NT2/D1 (cell line): ENCODE results near the gene RNLS.

Source experiments
- DNase-seq: peaks from one replicate; pipeline ENCODE4 v3.0.0-alpha.2; 2011; ENCODE audit warnings: low read depth, low spot score
- H3K27me3 ChIP-seq: 2 replicates; pipeline ENCODE4 v1.6.0; 2011; ENCODE audit warnings: mild to moderate bottlenecking; ENCODE audit not compliant: insufficient read length, insufficient read depth
- H3K36me3 ChIP-seq: 2 replicates; pipeline ENCODE4 v1.6.1; 2011; ENCODE audit warnings: mild to moderate bottlenecking, low read length, mixed read lengths; ENCODE audit not compliant: insufficient read depth, insufficient read length
- H3K4me1 ChIP-seq: 2 replicates; pipeline ENCODE4 v1.5.1; 2011; ENCODE audit not compliant: insufficient read depth, insufficient read length
- H3K4me3 ChIP-seq: 2 replicates; pipeline ENCODE4 v1.5.1; 2011; ENCODE audit warnings: low read depth; ENCODE audit not compliant: insufficient read length
- H3K9ac ChIP-seq: 2 replicates; pipeline ENCODE4 v1.6.0; 2011; ENCODE audit warnings: low read depth; ENCODE audit not compliant: insufficient read length
- H3K9me3 ChIP-seq: 2 replicates; pipeline ENCODE4 v1.5.1; 2011; ENCODE audit warnings: mild to moderate bottlenecking, low read length; ENCODE audit not compliant: insufficient read depth
- SUZ12 ChIP-seq: IDR thresholded peaks from 2 replicates; pipeline ENCODE4 v1.6.1; 2011; ENCODE audit not compliant: insufficient read length, insufficient read depth; ENCODE audit errors: extremely low read depth
- YY1 ChIP-seq: IDR thresholded peaks from 2 replicates; pipeline ENCODE4 v1.6.1; 2011; ENCODE audit not compliant: insufficient read length, insufficient read depth
- ZNF274 ChIP-seq: IDR thresholded peaks from 2 replicates; pipeline ENCODE4 v1.6.1; 2011; ENCODE audit warnings: mild to moderate bottlenecking, low read depth, low read length

Gene RNLS

GRCh38 chr10:88583584-88583957 lies 453 bp upstream of the RNLS start:
- no peak for DNase-seq
- no peaks in the 10 kb centered on the region for H3K9me3 ChIP-seq
- H3K9ac ChIP-seq, result no peak overlapping the region
- H3K36me3 ChIP-seq, result no peaks in the 10 kb centered on the region
- no peaks in the 10 kb centered on the region for H3K4me1 ChIP-seq
- H3K27me3 ChIP-seq, result no peaks in the 10 kb centered on the region
- TF ChIP-seq YY1 (no peak), ZNF274 (no peak), SUZ12 (no peak)
- peak overlapping the region; percentile 15 for H3K4me3 ChIP-seq

DNA sequence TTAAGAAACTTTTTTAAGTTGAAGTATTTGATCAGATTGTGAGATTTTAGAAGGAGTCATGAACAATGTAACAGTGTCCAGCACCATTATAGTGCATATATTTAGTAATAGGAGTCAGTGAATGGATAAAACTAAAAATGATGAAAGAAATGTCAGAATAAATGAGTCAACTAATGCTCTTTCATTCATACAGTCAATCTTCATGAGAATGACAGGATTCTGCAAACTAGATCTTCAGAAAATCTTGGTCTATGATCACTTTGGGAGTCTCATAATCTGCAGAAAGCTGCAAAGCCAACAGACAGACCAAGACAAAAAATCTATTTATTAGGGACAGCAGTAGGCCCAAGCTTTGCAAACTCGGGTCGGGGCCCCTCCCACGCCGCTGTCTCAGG lies 710 bp downstream of the RNLS start:
- H3K9me3 ChIP-seq, result no peaks in the 10 kb centered on the region
- no peak overlapping the region for H3K4me3 ChIP-seq
- TF ChIP-seq ZNF274 (no peak), SUZ12 (no peak), YY1 (no peak)
- no peaks in the 10 kb centered on the region for H3K4me1 ChIP-seq
- H3K36me3 ChIP-seq, result no peaks in the 10 kb centered on the region
- DNase-seq, result no peak
- H3K27me3 ChIP-seq, result no peaks in the 10 kb centered on the region
- no peak overlapping the region for H3K9ac ChIP-seq

- no peak for DNase-seq
- no peak overlapping the region for H3K9ac ChIP-seq
- TF ChIP-seq ZNF274, result no peak
- no peak for TF ChIP-seq YY1
- TF ChIP-seq SUZ12, result no peak
- H3K36me3 ChIP-seq, result no peaks in the 10 kb centered on the region
- H3K4me1 ChIP-seq, result no peaks in the 10 kb centered on the region
- H3K4me3 ChIP-seq, result no peak overlapping the region
- no peaks in the 10 kb centered on the region for H3K9me3 ChIP-seq
- no peaks in the 10 kb centered on the region for H3K27me3 ChIP-seq
Observed at GRCh38 chr10:88565072-88565471, 18.0 kb downstream of the RNLS start.

GRCh38 chr10:88562152-88562551 lies 21.0 kb downstream of the RNLS start:
- no peak for TF ChIP-seq SUZ12
- no peak for TF ChIP-seq YY1
- TF ChIP-seq ZNF274, result no peak
- Histone ChIP-seq H3K9me3 (no peaks in the 10 kb centered on the region), H3K9ac (no peak overlapping the region), H3K4me1 (no peaks in the 10 kb centered on the region), H3K4me3 (no peak overlapping the region), H3K36me3 (no peaks in the 10 kb centered on the region), H3K27me3 (no peaks in the 10 kb centered on the region)
- no peak for DNase-seq

- Histone ChIP-seq H3K27me3 (no peaks in the 10 kb centered on the region), H3K4me1 (no peaks in the 10 kb centered on the region), H3K9ac (no peak overlapping the region), H3K9me3 (no peaks in the 10 kb centered on the region), H3K4me3 (no peak overlapping the region), H3K36me3 (no peaks in the 10 kb centered on the region)
- DNase-seq, result no peak
- TF ChIP-seq SUZ12 (no peak), ZNF274 (no peak), YY1 (no peak)
Observed at GRCh38 chr10:88557658-88558057, 25.5 kb downstream of the RNLS start.

- Histone ChIP-seq H3K4me1 (no peaks in the 10 kb centered on the region), H3K27me3 (no peaks in the 10 kb centered on the region), H3K36me3 (no peaks in the 10 kb centered on the region), H3K9me3 (no peaks in the 10 kb centered on the region), H3K9ac (no peak overlapping the region), H3K4me3 (no peak overlapping the region)
- DNase-seq, result no peak
- no peak for TF ChIP-seq SUZ12
- TF ChIP-seq YY1, result no peak
- no peak for TF ChIP-seq ZNF274
Observed at GRCh38 chr10:88557256-88557655, 25.9 kb downstream of the RNLS start.

DNA sequence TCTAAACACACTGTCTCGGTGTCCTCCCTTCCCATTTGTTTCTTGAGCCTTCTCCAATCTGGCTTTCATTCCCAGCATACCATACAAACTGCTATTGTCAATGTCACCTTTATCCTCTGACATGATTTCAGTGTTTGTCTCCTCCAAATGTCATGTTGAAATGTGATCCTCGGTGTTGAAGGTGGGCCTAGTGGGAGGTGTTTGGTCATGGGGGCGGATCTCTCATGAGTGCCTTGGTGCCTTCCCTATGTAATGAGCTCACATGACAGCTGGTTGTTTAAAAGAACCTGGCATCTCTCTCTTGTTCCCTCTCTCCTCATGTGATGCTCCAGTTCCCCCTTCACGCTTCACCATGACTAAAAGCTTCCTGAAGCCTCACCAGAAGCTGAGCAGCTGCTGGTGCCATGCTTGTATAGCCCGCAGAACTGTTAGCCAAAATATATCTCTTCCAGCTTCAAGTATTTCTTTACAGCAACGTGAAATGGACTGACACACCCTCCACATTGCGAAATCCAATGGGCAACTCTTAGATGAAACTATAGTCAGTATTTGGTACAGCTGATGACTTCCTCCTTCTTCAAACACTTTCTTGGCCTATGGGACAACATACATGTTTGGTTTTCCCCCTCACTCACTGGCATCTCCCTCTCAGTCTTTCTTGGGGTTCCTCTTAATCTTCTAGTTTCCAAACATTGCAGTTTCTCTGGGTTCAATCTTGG lies 27.8 kb downstream of the RNLS start:
- H3K4me3 ChIP-seq, result no peak overlapping the region
- H3K9me3 ChIP-seq, result no peaks in the 10 kb centered on the region
- no peaks in the 10 kb centered on the region for H3K4me1 ChIP-seq
- H3K9ac ChIP-seq, result no peak overlapping the region
- H3K27me3 ChIP-seq, result no peaks in the 10 kb centered on the region
- no peak for DNase-seq
- no peaks in the 10 kb centered on the region for H3K36me3 ChIP-seq
- no peak for TF ChIP-seq SUZ12
- no peak for TF ChIP-seq YY1
- no peak for TF ChIP-seq ZNF274

DNA sequence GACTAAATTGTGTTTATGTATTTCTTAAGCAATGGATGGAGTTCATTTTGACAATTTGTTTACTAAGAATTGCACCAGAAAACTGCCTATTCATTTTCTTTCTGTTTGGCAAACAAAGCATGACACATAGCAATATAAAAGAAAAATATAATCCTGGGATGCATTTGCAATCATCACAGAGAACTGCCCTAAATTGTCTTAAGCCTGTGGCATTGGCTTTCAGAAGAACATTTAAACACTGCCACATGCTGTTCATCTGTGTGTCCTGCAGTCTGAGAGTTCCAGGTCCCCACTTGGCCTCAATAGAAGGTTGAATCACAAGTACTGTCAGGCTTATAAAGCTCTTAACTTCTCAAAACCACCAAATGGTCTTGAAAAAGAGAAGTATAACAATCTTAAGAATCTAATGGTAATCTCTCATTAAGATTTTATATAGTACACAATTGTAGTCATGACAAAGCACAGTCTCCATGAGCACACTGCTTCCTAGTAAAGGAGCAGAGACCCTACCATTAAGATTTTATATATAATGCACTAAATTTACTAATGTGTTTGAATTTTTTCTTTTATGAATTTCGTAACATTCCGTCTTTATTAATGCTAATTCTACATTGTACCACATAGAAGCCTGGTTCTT lies 29.9 kb downstream of the RNLS start:
- no peaks in the 10 kb centered on the region for H3K9me3 ChIP-seq
- no peaks in the 10 kb centered on the region for H3K27me3 ChIP-seq
- TF ChIP-seq YY1 (no peak), SUZ12 (no peak), ZNF274 (no peak)
- peak; percentile 42 for DNase-seq
- no peaks in the 10 kb centered on the region for H3K36me3 ChIP-seq
- H3K4me1 ChIP-seq, result no peaks in the 10 kb centered on the region
- H3K4me3 ChIP-seq, result no peak overlapping the region
- H3K9ac ChIP-seq, result no peak overlapping the region
